ENCODE measurements around the gene RIMBP2. TPM values are rescaled to one million over a fixed set of nuclear protein-coding genes. Genes with fewer than 3 reads are reported as not detected.

The RIMBP2 gene
- total RNA-seq, 1 donor from 2014 or later = not detected

GRCh38 chr12:130675791-130676190, 40.3 kb downstream of the RIMBP2 start:
- no peaks in the 10 kb centered on the region for H3K27me3 Mint-ChIP-seq (ENCODE audit: insufficient read depth)
- intact Hi-C loops (cut with micrococcal nuclease) = no loop called here
- H3K4me1 Mint-ChIP-seq (ENCODE audit: low read depth) = no peaks in the 10 kb centered on the region
- no peaks in the 10 kb centered on the region for H3K9me3 Mint-ChIP-seq
- H3K36me3 Mint-ChIP-seq (ENCODE audit: low read depth) = no peaks in the 10 kb centered on the region
- H3K27ac Mint-ChIP-seq = no peak overlapping the region
- DNase-seq (ENCODE audit: low spot score) = no peak
- no peak overlapping the region for H3K4me3 Mint-ChIP-seq

GRCh38 chr12:130675121-130675520, 41.0 kb downstream of the RIMBP2 start:
- Mint-ChIP-seq H3K27ac (no peak overlapping the region), H3K36me3 (ENCODE audit: low read depth) (no peaks in the 10 kb centered on the region), H3K9me3 (no peaks in the 10 kb centered on the region), H3K4me1 (ENCODE audit: low read depth) (no peaks in the 10 kb centered on the region), H3K4me3 (no peak overlapping the region), H3K27me3 (ENCODE audit: insufficient read depth) (no peaks in the 10 kb centered on the region)
- intact Hi-C loops (cut with micrococcal nuclease) = no loop called here
- DNase-seq (ENCODE audit: low spot score) = no peak

- no peak for DNase-seq (ENCODE audit: low spot score)
- H3K27me3 Mint-ChIP-seq (ENCODE audit: insufficient read depth) = no peaks in the 10 kb centered on the region
- no peaks in the 10 kb centered on the region for H3K9me3 Mint-ChIP-seq
- no peak overlapping the region for H3K4me3 Mint-ChIP-seq
- H3K4me1 Mint-ChIP-seq (ENCODE audit: low read depth) = no peaks in the 10 kb centered on the region
- no peak overlapping the region for H3K27ac Mint-ChIP-seq
- no peaks in the 10 kb centered on the region for H3K36me3 Mint-ChIP-seq (ENCODE audit: low read depth)
- intact Hi-C loops (cut with micrococcal nuclease) = no loop called here
Measured at GRCh38 chr12:130674676-130675075, 41.4 kb downstream of the RIMBP2 start.

GRCh38 chr12:130673036-130673705, 42.9 kb downstream of the RIMBP2 start:
- H3K27me3 Mint-ChIP-seq (ENCODE audit: insufficient read depth) = no peaks in the 10 kb centered on the region
- no peak overlapping the region for H3K4me3 Mint-ChIP-seq
- H3K4me1 Mint-ChIP-seq (ENCODE audit: low read depth) = no peaks in the 10 kb centered on the region
- DNase-seq (ENCODE audit: low spot score) = no peak
- intact Hi-C loops (cut with micrococcal nuclease) = no loop called here
- H3K36me3 Mint-ChIP-seq (ENCODE audit: low read depth) = no peaks in the 10 kb centered on the region
- H3K27ac Mint-ChIP-seq = no peak overlapping the region
- peaks cover 4% of the 10 kb centered on the region for H3K9me3 Mint-ChIP-seq

- no peak overlapping the region for H3K4me3 Mint-ChIP-seq
- no peak for DNase-seq (ENCODE audit: low spot score)
- H3K9me3 Mint-ChIP-seq = peaks cover 6% of the 10 kb centered on the region
- no peaks in the 10 kb centered on the region for H3K27me3 Mint-ChIP-seq (ENCODE audit: insufficient read depth)
- intact Hi-C loops (cut with micrococcal nuclease) = no loop called here
- no peaks in the 10 kb centered on the region for H3K36me3 Mint-ChIP-seq (ENCODE audit: low read depth)
- no peaks in the 10 kb centered on the region for H3K4me1 Mint-ChIP-seq (ENCODE audit: low read depth)
- H3K27ac Mint-ChIP-seq = no peak overlapping the region
Measured at GRCh38 chr12:130672089-130672820, 43.8 kb downstream of the RIMBP2 start.

GRCh38 chr12:130671556-130671955, 44.5 kb downstream of the RIMBP2 start:
- Mint-ChIP-seq H3K4me1 (ENCODE audit: low read depth) (no peaks in the 10 kb centered on the region), H3K27ac (no peak overlapping the region), H3K27me3 (ENCODE audit: insufficient read depth) (no peaks in the 10 kb centered on the region), H3K4me3 (no peak overlapping the region), H3K9me3 (peaks cover 9% of the 10 kb centered on the region), H3K36me3 (ENCODE audit: low read depth) (no peaks in the 10 kb centered on the region)
- intact Hi-C loops (cut with micrococcal nuclease) = no loop called here
- DNase-seq (ENCODE audit: low spot score) = no peak

GRCh38 chr12:130669797-130670196, 46.3 kb downstream of the RIMBP2 start:
- Mint-ChIP-seq H3K27me3 (ENCODE audit: insufficient read depth) (no peaks in the 10 kb centered on the region), H3K4me1 (ENCODE audit: low read depth) (no peaks in the 10 kb centered on the region), H3K27ac (no peak overlapping the region), H3K4me3 (no peak overlapping the region), H3K36me3 (ENCODE audit: low read depth) (no peaks in the 10 kb centered on the region), H3K9me3 (peaks cover 9% of the 10 kb centered on the region)
- no peak for DNase-seq (ENCODE audit: low spot score)
- intact Hi-C loops (cut with micrococcal nuclease) = no loop called here

GRCh38 chr12:130669205-130669557, 46.9 kb downstream of the RIMBP2 start:
- Mint-ChIP-seq H3K27ac (no peak overlapping the region), H3K9me3 (peaks cover 9% of the 10 kb centered on the region), H3K36me3 (ENCODE audit: low read depth) (no peaks in the 10 kb centered on the region), H3K4me3 (no peak overlapping the region), H3K27me3 (ENCODE audit: insufficient read depth) (no peaks in the 10 kb centered on the region), H3K4me1 (ENCODE audit: low read depth) (no peaks in the 10 kb centered on the region)
- DNase-seq (ENCODE audit: low spot score) = no peak
- intact Hi-C loops (cut with micrococcal nuclease) = no loop called here

- no peak overlapping the region for H3K4me3 Mint-ChIP-seq
- H3K36me3 Mint-ChIP-seq (ENCODE audit: low read depth) = no peaks in the 10 kb centered on the region
- DNase-seq (ENCODE audit: low spot score) = no peak
- intact Hi-C loops (cut with micrococcal nuclease) = no loop called here
- no peaks in the 10 kb centered on the region for H3K4me1 Mint-ChIP-seq (ENCODE audit: low read depth)
- no peaks in the 10 kb centered on the region for H3K27me3 Mint-ChIP-seq (ENCODE audit: insufficient read depth)
- H3K27ac Mint-ChIP-seq = no peak overlapping the region
- peaks cover 9% of the 10 kb centered on the region for H3K9me3 Mint-ChIP-seq
Measured at GRCh38 chr12:130668286-130669204, 47.6 kb downstream of the RIMBP2 start.

GRCh38 chr12:130667421-130667960, 48.6 kb downstream of the RIMBP2 start:
- Mint-ChIP-seq H3K27me3 (ENCODE audit: insufficient read depth) (no peaks in the 10 kb centered on the region), H3K9me3 (peaks cover 9% of the 10 kb centered on the region), H3K36me3 (ENCODE audit: low read depth) (no peaks in the 10 kb centered on the region), H3K27ac (no peak overlapping the region), H3K4me3 (no peak overlapping the region), H3K4me1 (ENCODE audit: low read depth) (no peaks in the 10 kb centered on the region)
- DNase-seq (ENCODE audit: low spot score) = no peak
- intact Hi-C loops (cut with micrococcal nuclease) = no loop called here

- Mint-ChIP-seq H3K9me3 (peaks cover 9% of the 10 kb centered on the region), H3K4me3 (no peak overlapping the region), H3K36me3 (ENCODE audit: low read depth) (no peaks in the 10 kb centered on the region), H3K27ac (no peak overlapping the region), H3K27me3 (ENCODE audit: insufficient read depth) (no peaks in the 10 kb centered on the region), H3K4me1 (ENCODE audit: low read depth) (no peaks in the 10 kb centered on the region)
- no peak for DNase-seq (ENCODE audit: low spot score)
- intact Hi-C loops (cut with micrococcal nuclease) = no loop called here
Measured at GRCh38 chr12:130666645-130667044, 49.5 kb downstream of the RIMBP2 start.

GRCh38 chr12:130665753-130666152, 50.3 kb downstream of the RIMBP2 start:
- H3K4me1 Mint-ChIP-seq (ENCODE audit: low read depth) = no peaks in the 10 kb centered on the region
- peaks cover 9% of the 10 kb centered on the region for H3K9me3 Mint-ChIP-seq
- intact Hi-C loops (cut with micrococcal nuclease) = no loop called here
- no peak overlapping the region for H3K27ac Mint-ChIP-seq
- H3K4me3 Mint-ChIP-seq = no peak overlapping the region
- H3K27me3 Mint-ChIP-seq (ENCODE audit: insufficient read depth) = no peaks in the 10 kb centered on the region
- H3K36me3 Mint-ChIP-seq (ENCODE audit: low read depth) = no peaks in the 10 kb centered on the region
- DNase-seq (ENCODE audit: low spot score) = no peak

- DNase-seq (ENCODE audit: low spot score) = no peak
- H3K4me1 Mint-ChIP-seq (ENCODE audit: low read depth) = no peaks in the 10 kb centered on the region
- H3K27me3 Mint-ChIP-seq (ENCODE audit: insufficient read depth) = no peaks in the 10 kb centered on the region
- no peak overlapping the region for H3K27ac Mint-ChIP-seq
- H3K4me3 Mint-ChIP-seq = no peak overlapping the region
- intact Hi-C loops (cut with micrococcal nuclease) = no loop called here
- H3K36me3 Mint-ChIP-seq (ENCODE audit: low read depth) = no peaks in the 10 kb centered on the region
- H3K9me3 Mint-ChIP-seq = peaks cover 9% of the 10 kb centered on the region
Measured at GRCh38 chr12:130664772-130665171, 51.3 kb downstream of the RIMBP2 start.

Data from activated T-helper 1 cell treated with anti-CD3 and anti-CD28 coated beads, Interleukin-12 subunit alpha, Interleukin-12 subunit beta, Interleukin-2, Interleukin-4 antibody, amounts not matched to agents 30 ng/mL and 10 ng/mL and 1 ng/mL, durations not matched to agents 14 hours and 24 hours and 36 hours (primary cell).